ENCODE results near the gene FKBP5. TPM values are rescaled to one million over a fixed set of nuclear protein-coding genes. Genes with fewer than 3 reads are reported as not detected.
A peak's percentile ranks its signal among the peaks of the same experiment; 100 is the strongest.

FKBP5 gene
- total RNA-seq, 2 donors from 2014 or later: 27.0 to 53.3 TPM

GRCh38 chr6:35723587-35723986 lies 34.9 kb upstream of the FKBP5 start:
- peaks cover 52% of the 10 kb centered on the region for H3K4me1 Mint-ChIP-seq

GRCh38 chr6:35722121-35722761 lies 33.5 kb upstream of the FKBP5 start:
- Mint-ChIP-seq H3K27me3 (ENCODE audit: insufficient read depth) (peaks cover 36% of the 10 kb centered on the region), H3K27ac (no peak overlapping the region), H3K4me1 (peaks cover 59% of the 10 kb centered on the region), H3K4me3 (no peak overlapping the region), H3K36me3 (ENCODE audit: low read depth) (no peaks in the 10 kb centered on the region), H3K9me3 (no peaks in the 10 kb centered on the region)
- no peak overlapping the region for H3K4me3 ChIP-seq (ENCODE audit: low read length)
- WGBS, 2 experiments (ENCODE audit: insufficient coverage in 1 of 2, insufficient read length in 1 of 2): 90 to 92% methylated on average over 9 to 10 of the region's 10 CpGs
- peaks cover 5% of the 10 kb centered on the region for H3K27me3 ChIP-seq (ENCODE audit: control insufficient read depth, insufficient read depth, low read length, poor library complexity, severe bottlenecking)
- peaks cover 21% of the 10 kb centered on the region for H3K4me1 ChIP-seq (ENCODE audit: control insufficient read depth, insufficient read depth, low read length)
- no peak overlapping the region for H3K9ac ChIP-seq (ENCODE audit: extremely low read depth, low read length, poor library complexity, severe bottlenecking)
- no peaks in the 10 kb centered on the region for H3K9me3 ChIP-seq (ENCODE audit: control insufficient read depth, low read length)
- DNase-seq: peak; percentile 44
- H3K27ac ChIP-seq (ENCODE audit: low read depth, low read length): no peak overlapping the region
- no peak for TF ChIP-seq CTCF (conservative IDR thresholded peaks at IDR 0.05)
- no peaks in the 10 kb centered on the region for H3K36me3 ChIP-seq (ENCODE audit: control insufficient read depth, insufficient read depth, low read length)

More at GRCh38 chr6:35723587-35723986, 34.9 kb upstream of the FKBP5 start:
- TF ChIP-seq CTCF (conservative IDR thresholded peaks at IDR 0.05): no peak
- H3K36me3 ChIP-seq (ENCODE audit: control insufficient read depth, insufficient read depth, low read length): no peaks in the 10 kb centered on the region
- peaks cover 9% of the 10 kb centered on the region for H3K27me3 ChIP-seq (ENCODE audit: control insufficient read depth, insufficient read depth, low read length, poor library complexity, severe bottlenecking)
- Mint-ChIP-seq H3K9me3 (no peaks in the 10 kb centered on the region), H3K4me3 (no peak overlapping the region), H3K36me3 (ENCODE audit: low read depth) (no peaks in the 10 kb centered on the region), H3K27ac (no peak overlapping the region), H3K27me3 (ENCODE audit: insufficient read depth) (peaks cover 37% of the 10 kb centered on the region)
- peak; percentile 33 for DNase-seq
- H3K4me1 ChIP-seq (ENCODE audit: control insufficient read depth, insufficient read depth, low read length): peaks cover 21% of the 10 kb centered on the region
- no peak overlapping the region for H3K27ac ChIP-seq (ENCODE audit: low read depth, low read length)
- 93 to 97% methylated on average over 2 of the region's 2 CpGs for WGBS, 2 experiments (ENCODE audit: insufficient coverage in 1 of 2, insufficient read length in 1 of 2)
- H3K4me3 ChIP-seq (ENCODE audit: low read length): no peak overlapping the region
- no peaks in the 10 kb centered on the region for H3K9me3 ChIP-seq (ENCODE audit: control insufficient read depth, low read length)
- no peak overlapping the region for H3K9ac ChIP-seq (ENCODE audit: extremely low read depth, low read length, poor library complexity, severe bottlenecking)

GRCh38 chr6:35719830-35720733 lies 31.4 kb upstream of the FKBP5 start:
- H3K4me3 Mint-ChIP-seq: peak overlapping the region; percentile 38
- Histone ChIP-seq H3K4me1 (ENCODE audit: control insufficient read depth, insufficient read depth, low read length) (peaks cover 11% of the 10 kb centered on the region), H3K9ac (ENCODE audit: extremely low read depth, low read length, poor library complexity, severe bottlenecking) (no peak overlapping the region), H3K4me3 (ENCODE audit: low read length) (no peak overlapping the region), H3K36me3 (ENCODE audit: control insufficient read depth, insufficient read depth, low read length) (no peaks in the 10 kb centered on the region), H3K27ac (ENCODE audit: low read depth, low read length) (peak overlapping the region; percentile 68), H3K9me3 (ENCODE audit: control insufficient read depth, low read length) (no peaks in the 10 kb centered on the region), H3K27me3 (ENCODE audit: control insufficient read depth, insufficient read depth, low read length, poor library complexity, severe bottlenecking) (no peaks in the 10 kb centered on the region)
- peak overlapping the region; percentile 46 for H3K27ac Mint-ChIP-seq
- peaks cover 15% of the 10 kb centered on the region for H3K27me3 Mint-ChIP-seq (ENCODE audit: insufficient read depth)
- no peak for TF ChIP-seq CTCF (conservative IDR thresholded peaks at IDR 0.05)
- peak; percentile 73 for DNase-seq
- H3K36me3 Mint-ChIP-seq (ENCODE audit: low read depth): no peaks in the 10 kb centered on the region
- H3K4me1 Mint-ChIP-seq: peaks cover 48% of the 10 kb centered on the region
- 27 to 45% methylated on average over 15 to 21 of the region's 21 CpGs for WGBS, 2 experiments (ENCODE audit: insufficient coverage in 1 of 2, insufficient read length in 1 of 2)
- no peaks in the 10 kb centered on the region for H3K9me3 Mint-ChIP-seq
